ENCODE results near the gene DCN.

DNA sequence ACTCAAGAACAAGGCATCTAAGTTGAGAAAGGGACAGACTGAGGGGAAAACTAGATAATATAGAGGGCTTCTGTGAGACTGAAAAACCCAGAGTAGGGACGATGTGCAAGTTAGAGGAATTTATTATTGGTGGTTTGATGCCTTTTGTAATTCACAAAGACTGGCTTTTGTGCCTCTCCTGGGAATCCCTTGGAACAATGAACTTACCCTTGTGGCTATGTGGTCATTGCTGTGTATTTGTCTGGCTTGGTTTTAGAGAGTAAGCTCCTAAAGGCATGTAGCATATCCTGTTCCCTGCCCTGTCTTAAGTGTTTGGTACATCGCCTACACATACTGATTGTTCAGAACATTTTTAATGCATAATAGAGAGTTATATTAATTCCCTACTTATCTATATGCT is 26.6 kb downstream of the DCN start:
- TF ChIP-seq, protein P1, sequence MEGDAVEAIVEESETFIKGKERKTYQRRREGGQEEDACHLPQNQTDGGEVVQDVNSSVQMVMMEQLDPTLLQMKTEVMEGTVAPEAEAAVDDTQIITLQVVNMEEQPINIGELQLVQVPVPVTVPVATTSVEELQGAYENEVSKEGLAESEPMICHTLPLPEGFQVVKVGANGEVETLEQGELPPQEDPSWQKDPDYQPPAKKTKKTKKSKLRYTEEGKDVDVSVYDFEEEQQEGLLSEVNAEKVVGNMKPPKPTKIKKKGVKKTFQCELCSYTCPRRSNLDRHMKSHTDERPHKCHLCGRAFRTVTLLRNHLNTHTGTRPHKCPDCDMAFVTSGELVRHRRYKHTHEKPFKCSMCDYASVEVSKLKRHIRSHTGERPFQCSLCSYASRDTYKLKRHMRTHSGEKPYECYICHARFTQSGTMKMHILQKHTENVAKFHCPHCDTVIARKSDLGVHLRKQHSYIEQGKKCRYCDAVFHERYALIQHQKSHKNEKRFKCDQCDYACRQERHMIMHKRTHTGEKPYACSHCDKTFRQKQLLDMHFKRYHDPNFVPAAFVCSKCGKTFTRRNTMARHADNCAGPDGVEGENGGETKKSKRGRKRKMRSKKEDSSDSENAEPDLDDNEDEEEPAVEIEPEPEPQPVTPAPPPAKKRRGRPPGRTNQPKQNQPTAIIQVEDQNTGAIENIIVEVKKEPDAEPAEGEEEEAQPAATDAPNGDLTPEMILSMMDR (IDR thresholded peaks at IDR 0.05): no peak
- no peak for TF ChIP-seq POLR2A (IDR thresholded peaks at IDR 0.05)
